H1 (cell line): ENCODE data around the gene ADH1C. TPM values are rescaled to one million over a fixed set of nuclear protein-coding genes. Genes with fewer than 3 reads are reported as not detected.

Source experiments
- CTCF ChIA-PET: fragments of 300-600 bp; sonication (Branson Sonifier 250); formaldehyde crosslinking; loops from one replicate; lab custom pipeline; 2021; ENCODE audit not compliant: partially characterized antibody; lab: Charles Lee
- POLR2A ChIA-PET: fragments of 300-600 bp; sonication (Branson Sonifier 250); formaldehyde crosslinking; loops from one replicate; lab custom pipeline; 2021; ENCODE audit warnings: inconsistent platforms; ENCODE audit not compliant: partially characterized antibody; lab: Charles Lee
- DNase-seq, 2 experiments: peaks; one replicate each; pipeline versions ENCODE4 v3.0.0 to v3.0.0-alpha.2; 2010 to 2022; ENCODE audit warnings: low spot score in 2 of 2, low read depth in 1 of 2, mixed read lengths in 1 of 2
- FAIRE-seq: peaks from 2 replicates; lab custom pipeline; 2011; peaks lifted over from hg19 to GRCh38; lab: Jason Lieb, UNC
- H2AFZ ChIP-seq: 2 replicates; pipeline ENCODE4 v1.8.1; 2012; ENCODE audit warnings: low read length, inconsistent platforms
- H2AK5ac ChIP-seq: 2 replicates; pipeline ENCODE4 v1.6.1; 2013; ENCODE audit warnings: low read depth, low read length
- H2BK120ac ChIP-seq: replicated peaks from 2 replicates; pipeline ENCODE3; 2013; ENCODE audit warnings: low read depth, low read length, inconsistent platforms
- H2BK12ac ChIP-seq: 2 replicates; pipeline ENCODE4 v1.6.1; 2013; ENCODE audit warnings: low read depth, low read length
- H2BK15ac ChIP-seq: 2 replicates; pipeline ENCODE4 v1.6.1; 2013; ENCODE audit warnings: low read length
- H2BK20ac ChIP-seq: 2 replicates; pipeline ENCODE4 v1.6.1; 2013; ENCODE audit warnings: low read length
- H2BK5ac ChIP-seq: 2 replicates; pipeline ENCODE4 v1.6.1; 2013; ENCODE audit warnings: low read depth, low read length
- H3K14ac ChIP-seq: 2 replicates; pipeline ENCODE4 v1.6.1; 2013; ENCODE audit warnings: inconsistent platforms; ENCODE audit not compliant: insufficient read length
- H3K18ac ChIP-seq: 2 replicates; pipeline ENCODE4 v1.6.1; 2013; ENCODE audit warnings: low read length; ENCODE audit errors: extremely low read depth
- H3K23ac ChIP-seq: 2 replicates; pipeline ENCODE4 v1.6.1; 2013; ENCODE audit warnings: inconsistent platforms; ENCODE audit not compliant: insufficient read length
- H3K23me2 ChIP-seq: 2 replicates; pipeline ENCODE4 v1.6.1; 2013; ENCODE audit warnings: low read depth, low read length
- H3K27ac ChIP-seq: 2 replicates; pipeline ENCODE4 v1.6.1; 2011; ENCODE audit warnings: low read depth, low read length, inconsistent platforms
- H3K27me3 ChIP-seq, 4 experiments: replicated peaks in 1 of 4; 1 replicate in 1 of 4; 2 replicates in 3 of 4; pipeline versions ENCODE4 v1.6.1 to v1.8.1; 2011 to 2013; ENCODE audit warnings: low read length in 3 of 4, mild to moderate bottlenecking in 3 of 4, inconsistent platforms in 2 of 4, mixed read lengths in 2 of 4, moderate library complexity in 1 of 4; ENCODE audit not compliant: control insufficient read depth in 3 of 4, insufficient read depth in 3 of 4; ENCODE audit errors: extremely low read depth in 1 of 4
- H3K36me3 ChIP-seq, 4 experiments: 2 replicates each; pipeline versions ENCODE4 v1.6.1 to v1.8.1; 2011 to 2013; ENCODE audit warnings: mild to moderate bottlenecking in 4 of 4, low read length in 3 of 4, moderate library complexity in 2 of 4, control low read depth in 1 of 4, inconsistent platforms in 1 of 4; ENCODE audit not compliant: insufficient read depth in 4 of 4, control insufficient read depth in 2 of 4
- H3K4ac ChIP-seq: replicated peaks from 2 replicates; pipeline ENCODE3; 2013; ENCODE audit warnings: low read length, low read depth, mixed read lengths, inconsistent platforms; ENCODE audit not compliant: insufficient read length
- H3K4me1 ChIP-seq, 4 experiments: replicated peaks in 1 of 4; 1 replicate in 1 of 4; 2 replicates in 3 of 4; pipeline versions ENCODE4 v1.6.1 to v1.8.1; 2011 to 2013; ENCODE audit warnings: low read length in 3 of 4, inconsistent platforms in 2 of 4, mixed read lengths in 1 of 4; ENCODE audit not compliant: insufficient read depth in 4 of 4, control insufficient read depth in 3 of 4
- H3K4me2 ChIP-seq, 2 experiments: 2 replicates each; pipeline versions ENCODE4 v1.6.1 to v1.8.1; 2011 to 2013; ENCODE audit warnings: low read depth in 2 of 2, low read length in 2 of 2, control low read depth in 1 of 2, inconsistent platforms in 1 of 2, mild to moderate bottlenecking in 1 of 2; ENCODE audit not compliant: insufficient read depth in 1 of 2
- H3K4me3 ChIP-seq, 4 experiments: fragments of 200-600, 300-600 bp in 1 of 4; sonication (generic), shearing (Covaris generic), sonication (Bioruptor Twin) in 1 of 4; 2 replicates each; pipeline versions ENCODE4 v1.5.1 to v1.8.1; 2011 to 2016; ENCODE audit warnings: low read length in 4 of 4, low read depth in 3 of 4, control low read depth in 2 of 4, inconsistent platforms in 2 of 4, mild to moderate bottlenecking in 2 of 4, mixed read lengths in 1 of 4, moderate library complexity in 1 of 4; ENCODE audit not compliant: insufficient read depth in 2 of 4; ENCODE audit errors: extremely low read depth in 1 of 4
- H3K56ac ChIP-seq: replicated peaks from 2 replicates; pipeline ENCODE3; 2013; ENCODE audit warnings: low read depth, mild to moderate bottlenecking, mixed read lengths, low read length, inconsistent platforms; ENCODE audit not compliant: insufficient read length
- H3K79me1 ChIP-seq: 2 replicates; pipeline ENCODE4 v1.6.1; 2013; ENCODE audit warnings: low read depth, low read length, control low read depth
- H3K79me2 ChIP-seq, 2 experiments: 2 replicates each; pipeline versions ENCODE4 v1.6.1 to v1.8.1; 2012 to 2013; ENCODE audit warnings: low read length in 2 of 2, mild to moderate bottlenecking in 2 of 2, inconsistent platforms in 1 of 2; ENCODE audit not compliant: insufficient read depth in 2 of 2, control insufficient read depth in 1 of 2
- H3K9ac ChIP-seq, 4 experiments: replicated peaks in 1 of 4; 1 replicate in 1 of 4; 2 replicates in 3 of 4; pipeline versions ENCODE4 v1.6.1 to v1.8.1; 2011 to 2013; ENCODE audit warnings: low read depth in 3 of 4, low read length in 3 of 4, control low read depth in 2 of 4, mild to moderate bottlenecking in 2 of 4, moderate library complexity in 2 of 4, inconsistent platforms in 1 of 4; ENCODE audit errors: extremely low read depth in 1 of 4
- H3K9me3 ChIP-seq, 2 experiments: 2 replicates each; pipeline versions ENCODE4 v1.6.1 to v1.8.1; 2012 to 2013; ENCODE audit warnings: mild to moderate bottlenecking in 2 of 2, moderate library complexity in 2 of 2, control low read depth in 1 of 2, inconsistent platforms in 1 of 2, low read depth in 1 of 2, low read length in 1 of 2, mixed read lengths in 1 of 2; ENCODE audit not compliant: insufficient read depth in 2 of 2
- H4K20me1 ChIP-seq, 2 experiments: replicated peaks in 1 of 2; 2 replicates each; pipeline versions ENCODE3 to v1.8.1; 2011 to 2013; ENCODE audit warnings: inconsistent platforms in 2 of 2, low read length in 2 of 2, mild to moderate bottlenecking in 1 of 2; ENCODE audit not compliant: insufficient read depth in 2 of 2, control insufficient read depth in 1 of 2
- H4K5ac ChIP-seq: 2 replicates; pipeline ENCODE4 v1.6.1; 2013; ENCODE audit warnings: low read length, low read depth, mixed read lengths, inconsistent platforms; ENCODE audit not compliant: insufficient read length
- H4K8ac ChIP-seq: 2 replicates; pipeline ENCODE4 v1.8.0; 2013; ENCODE audit warnings: mild to moderate bottlenecking, moderate library complexity, low read length, inconsistent platforms; ENCODE audit not compliant: insufficient read depth; ENCODE audit errors: extremely low read depth
- H4K91ac ChIP-seq: replicated peaks from 2 replicates; pipeline ENCODE3; 2013; ENCODE audit warnings: low read length, mixed read lengths, inconsistent platforms; ENCODE audit not compliant: insufficient read length
- BACH1 ChIP-seq: IDR thresholded peaks from 2 replicates; pipeline ENCODE4 v1.6.1; 2012; ENCODE audit warnings: low read length, improper control_type of control experiment
- BCL11A ChIP-seq, 2 experiments: IDR thresholded peaks; one replicate each; pipeline ENCODE4 v1.6.1; 2011; ENCODE audit warnings: low read depth in 2 of 2, low read length in 2 of 2, mild to moderate bottlenecking in 2 of 2
- CHD2 ChIP-seq: IDR thresholded peaks from 2 replicates; pipeline ENCODE4 v1.6.1; 2012; ENCODE audit warnings: low read length, improper control_type of control experiment
- EZH2 ChIP-seq: fragments of 200-600 bp; sonication (generic); IDR thresholded peaks from 2 replicates; pipeline ENCODE4 v1.7.1; 2012; ENCODE audit warnings: low read depth, mild to moderate bottlenecking, moderate library complexity, low read length, inconsistent platforms; ENCODE audit not compliant: severe bottlenecking
- GTF2F1 ChIP-seq: IDR thresholded peaks from 2 replicates; pipeline ENCODE4 v1.6.1; 2012; ENCODE audit warnings: low read depth, low read length, improper control_type of control experiment, borderline replicate concordance
- JUN ChIP-seq: IDR thresholded peaks from 2 replicates; pipeline ENCODE4 v1.6.1; 2011; ENCODE audit warnings: low read depth, mild to moderate bottlenecking, improper control_type of control experiment, low read length
- JUND ChIP-seq: IDR thresholded peaks from 2 replicates; pipeline ENCODE4 v1.6.1; 2011; ENCODE audit warnings: mild to moderate bottlenecking, improper control_type of control experiment, low read length
- NRF1 ChIP-seq: IDR thresholded peaks from 2 replicates; pipeline ENCODE4 v1.6.1; 2011; ENCODE audit warnings: mild to moderate bottlenecking, low read depth, low read length, improper control_type of control experiment
- RBBP5 ChIP-seq: IDR thresholded peaks from 2 replicates; pipeline ENCODE4 v1.7.1; 2012; ENCODE audit warnings: low read depth, mild to moderate bottlenecking, inconsistent platforms, low read length, moderate library complexity, borderline replicate concordance
- RNF2 ChIP-seq: fragments of 200-900, 300-1000 bp; sonication (generic); IDR thresholded peaks from 2 replicates; pipeline ENCODE4 v1.7.1; 2016; ENCODE audit warnings: borderline replicate concordance, low read depth, mild to moderate bottlenecking, antibody characterized with exemption, low read length; ENCODE audit not compliant: poor library complexity, severe bottlenecking; ENCODE audit errors: missing control alignments
- WGBS, 2 experiments: shearing (Covaris generic) in 1 of 2; methylation state at CpG; one replicate each; pipeline versions ENCODE4 v1.1.6 to v1.1.7; 2013 to 2015; ENCODE audit warnings: low lambda C conversion rate in 2 of 2, mixed read lengths in 2 of 2, inconsistent platforms in 1 of 2, low coverage in 1 of 2, missing lambda C conversion rate in 1 of 2; ENCODE audit not compliant: insufficient replicate concordance in 2 of 2, insufficient coverage in 1 of 2, insufficient read length in 1 of 2; ENCODE audit errors: extremely low coverage in 1 of 2, missing lambda C conversion rate in 1 of 2; 5-methylcytosine and 5-hydroxymethylcytosine counted together
- polyA plus RNA-seq, 7 experiments: library from polyadenylated mRNA; depleted of rRNA in 3 of 7; stranded (reverse) in 5 of 7; unstranded in 2 of 7; fragments of >200 nt in 5 of 7; fragments of 200-250 nt in 2 of 7; gene quantifications; 1 replicate in 5 of 7; 2 replicates in 1 of 7; 4 replicates in 1 of 7; pipeline versions ENCODE4 v1.2.1 to v1.2.3, GENCODE V29; 2011 to 2013; ENCODE audit warnings: missing spikeins in 2 of 7, mixed read lengths in 2 of 7
- total RNA-seq: library from RNA; stranded (reverse); fragmentation: NEBNext Ultra II Directional; extraction: Animal tissue kit (Norgen Biotek cat#: 25700); gene quantifications from 2 replicates; pipeline ENCODE4 v1.2.1, GENCODE V29; 2021

ADH1C gene
- total and polyA plus RNA-seq, 2 of the 8 experiments (the other 6 are each of a cell fraction or from before 2014, with no cell fraction given), result not detected

DNA sequence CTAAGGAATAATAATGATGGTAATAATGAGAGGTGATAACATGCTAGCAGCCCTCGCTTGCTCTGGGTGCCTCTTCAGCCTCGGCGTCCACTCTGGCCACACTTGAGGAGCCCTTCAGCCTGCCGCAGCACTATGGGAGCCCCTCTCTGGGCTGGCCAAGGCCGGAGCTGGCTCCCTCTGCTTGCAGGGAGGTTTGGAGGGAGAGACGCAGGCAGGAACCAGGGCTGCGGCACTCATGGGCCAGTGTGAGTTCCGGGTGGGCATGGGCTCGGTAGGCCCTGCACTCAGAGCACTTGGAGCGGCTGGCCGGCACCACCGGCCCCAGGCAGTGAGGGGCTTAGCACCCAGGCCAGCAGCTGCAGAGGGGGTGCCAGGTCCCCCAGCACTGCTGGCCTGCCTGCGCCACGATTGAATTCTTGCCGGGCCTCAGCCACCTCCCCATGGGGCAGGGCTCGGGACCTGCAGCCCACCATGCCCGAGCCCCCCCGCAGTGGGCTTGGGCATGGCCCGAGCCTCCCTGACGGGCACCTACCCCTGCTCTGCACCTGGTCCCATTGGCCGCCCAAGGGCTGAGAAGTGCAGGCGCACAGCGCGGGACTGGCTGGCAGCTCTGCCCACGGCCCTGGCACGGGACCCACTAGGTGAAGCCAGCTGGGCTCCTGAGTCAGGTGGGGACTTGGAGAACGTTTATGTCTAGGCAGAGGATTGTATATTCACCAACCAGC, 7.1 kb upstream of the ADH1C start:
- no peak overlapping the region for H4K91ac ChIP-seq
- no peak overlapping the region for H2BK20ac ChIP-seq
- ChIA-PET POLR2A (no interaction called here), CTCF (no interaction called here)
- H3K9ac ChIP-seq, result no peak overlapping the region
- H3K36me3 ChIP-seq, result no peaks in the 10 kb centered on the region; a peak in 1 of 8 replicates
- no peak overlapping the region for H2AK5ac ChIP-seq
- H3K23me2 ChIP-seq, result no peaks in the 10 kb centered on the region
- H3K4ac ChIP-seq, result no peak overlapping the region
- no peak overlapping the region for H3K18ac ChIP-seq
- no peaks in the 10 kb centered on the region for H4K20me1 ChIP-seq
- H3K4me2 ChIP-seq, result no peak overlapping the region
- no peak overlapping the region for H3K56ac ChIP-seq
- no peak overlapping the region for H2BK12ac ChIP-seq
- H2BK5ac ChIP-seq, result no peak overlapping the region
- H3K27ac ChIP-seq, result no peak overlapping the region
- FAIRE-seq (no peak), DNase-seq (no peak)
- no peaks in the 10 kb centered on the region for H3K4me1 ChIP-seq
- H2BK120ac ChIP-seq, result no peak overlapping the region
- WGBS, 2 experiments, result 86% methylated on average over 25 of the region's 27 CpGs; no CpG with 5 or more reads in 1 of the 2 experiments
- no peak overlapping the region for H2AFZ ChIP-seq
- no peak overlapping the region for H3K4me3 ChIP-seq
- H4K5ac ChIP-seq, result no peak overlapping the region
- peaks cover 8% of the 10 kb centered on the region in 2 experiments; a peak in 3 of 4 replicates for H3K9me3 ChIP-seq
- no peaks in the 10 kb centered on the region for H3K79me1 ChIP-seq
- no peak overlapping the region for H4K8ac ChIP-seq
- H3K27me3 ChIP-seq, result no peaks in the 10 kb centered on the region
- H3K79me2 ChIP-seq, result no peaks in the 10 kb centered on the region
- H3K14ac ChIP-seq, result no peak overlapping the region
- H2BK15ac ChIP-seq, result no peak overlapping the region
- no peak for TF ChIP-seq BCL11A (IDR thresholded peaks at IDR 0.05; ENCODE audit: low read depth in 2 of 2, low read length in 2 of 2)
- no peak for TF ChIP-seq JUN
- no peak for TF ChIP-seq NRF1
- TF ChIP-seq RNF2, result no peak
- TF ChIP-seq RBBP5, result no peak
- TF ChIP-seq EZH2, result no peak
- TF ChIP-seq CHD2, result no peak
- TF ChIP-seq BACH1, result no peak
- TF ChIP-seq JUND, result no peak
- no peak for TF ChIP-seq GTF2F1
- H3K23ac ChIP-seq, result no peak overlapping the region
